GM19452 (cell line): Measurements from ENCODE around the gene AATF.
"Not testable (repeated sequence)": the region's sequence is repeated elsewhere in the genome, so short reads cannot be mapped to it uniquely, and the experiment has no call there.

ENCODE experiments used
- ATAC-seq: cut with Tn5 transposase; IDR thresholded peaks from one replicate; pipeline ENCODE4 v1.9.1; 2021; ENCODE audit not compliant: unreplicated experiment

AATF gene

GRCh38 chr17:37069087-37069486, 120.3 kb downstream of the AATF start:
- ATAC-seq = no peak

- not testable (repeated sequence) for ATAC-seq
Measured at GRCh38 chr17:37073464-37073863, 124.7 kb downstream of the AATF start.

GRCh38 chr17:37079065-37079708, 130.4 kb downstream of the AATF start:
- ATAC-seq = no peak

GRCh38 chr17:37079735-37080134, 131.0 kb downstream of the AATF start:
- no peak for ATAC-seq

- ATAC-seq = no peak
Measured at GRCh38 chr17:37081287-37081686, 132.5 kb downstream of the AATF start.

GRCh38 chr17:37082311-37082860, 133.6 kb downstream of the AATF start:
- ATAC-seq = no peak

- no peak for ATAC-seq
Measured at GRCh38 chr17:37082985-37083384, 134.2 kb downstream of the AATF start.

- no peak for ATAC-seq
Measured at GRCh38 chr17:37083456-37083855, 134.7 kb downstream of the AATF start.

GRCh38 chr17:37084372-37084771, 135.6 kb downstream of the AATF start:
- no peak for ATAC-seq

- no peak for ATAC-seq
Measured at GRCh38 chr17:37086334-37086733, 137.6 kb downstream of the AATF start.

- ATAC-seq = no peak
Measured at GRCh38 chr17:37086948-37087347, 138.2 kb downstream of the AATF start.

GRCh38 chr17:37087683-37088082, 138.9 kb downstream of the AATF start:
- no peak for ATAC-seq

- ATAC-seq = no peak
Measured at GRCh38 chr17:37088459-37088858, 139.7 kb downstream of the AATF start.

GRCh38 chr17:37088913-37089312, 140.2 kb downstream of the AATF start:
- no peak for ATAC-seq

GRCh38 chr17:37089956-37090355, 141.2 kb downstream of the AATF start:
- no peak for ATAC-seq

- no peak for ATAC-seq
Measured at GRCh38 chr17:37090941-37091340, 142.2 kb downstream of the AATF start.

- no peak for ATAC-seq
Measured at GRCh38 chr17:37092071-37092470, 143.3 kb downstream of the AATF start.

- no peak for ATAC-seq
Measured at GRCh38 chr17:37092701-37093100, 143.9 kb downstream of the AATF start.

GRCh38 chr17:37094391-37094790, 145.6 kb downstream of the AATF start:
- no peak for ATAC-seq

GRCh38 chr17:37096071-37096470, 147.3 kb downstream of the AATF start:
- no peak for ATAC-seq

GRCh38 chr17:37097154-37097553, 148.4 kb downstream of the AATF start:
- no peak for ATAC-seq

- no peak for ATAC-seq
Measured at GRCh38 chr17:37098152-37098551, 149.4 kb downstream of the AATF start.
